ENCODE measurements around the gene CYP19A1.

The CYP19A1 gene

DNA sequence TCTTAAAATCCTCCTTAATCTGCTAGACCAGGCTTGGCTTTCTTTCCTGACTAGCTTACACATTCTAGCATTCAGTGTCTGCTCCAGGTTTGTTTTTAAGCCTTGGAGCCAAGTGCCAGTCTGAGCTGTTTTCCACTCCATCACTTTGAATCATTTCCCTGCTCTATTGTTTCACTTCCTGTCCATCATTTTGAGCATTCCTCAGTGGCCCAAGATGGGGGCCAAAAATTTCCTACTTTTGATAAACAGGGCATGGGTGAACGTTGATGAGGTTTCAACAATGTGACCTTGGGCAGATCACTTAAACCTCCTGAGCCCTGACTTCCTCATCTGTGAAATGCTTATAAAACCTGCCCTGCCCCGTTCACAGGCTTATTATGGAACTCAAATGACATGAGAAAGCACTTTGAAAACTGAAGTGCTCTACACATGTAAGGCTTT, 4.4 kb downstream of the CYP19A1 start:
- Histone ChIP-seq H3K4me3 (ENCODE audit: low read length) (peak overlapping the region; percentile 50; the same call in 1 of the 2 replicates), H3K79me2 (ENCODE audit: low read length) (no peaks in the 10 kb centered on the region), H3K9ac (ENCODE audit: low read length) (peak overlapping the region; percentile 40; the same call in 1 of the 2 replicates), H3K4me1 (ENCODE audit: low read length) (peaks cover 53% of the 10 kb centered on the region), H3K27ac (ENCODE audit: low read length) (peak overlapping the region; percentile 83), H2AFZ (ENCODE audit: low read depth, low read length) (peak overlapping the region; percentile 57), H3K36me3 (replicated peaks; ENCODE audit: low read depth, low read length) (peaks cover 11% of the 10 kb centered on the region), H3K4me2 (ENCODE audit: low read length) (peak overlapping the region; percentile 86), H3K27me3 (ENCODE audit: low read depth, low read length) (no peaks in the 10 kb centered on the region), H4K20me1 (ENCODE audit: insufficient read depth, low read length) (no peaks in the 10 kb centered on the region), H3K9me3 (ENCODE audit: insufficient read depth, low read length) (peaks cover 13% of the 10 kb centered on the region; the same call in 1 of the 2 replicates)
- TF ChIP-seq, protein P1, sequence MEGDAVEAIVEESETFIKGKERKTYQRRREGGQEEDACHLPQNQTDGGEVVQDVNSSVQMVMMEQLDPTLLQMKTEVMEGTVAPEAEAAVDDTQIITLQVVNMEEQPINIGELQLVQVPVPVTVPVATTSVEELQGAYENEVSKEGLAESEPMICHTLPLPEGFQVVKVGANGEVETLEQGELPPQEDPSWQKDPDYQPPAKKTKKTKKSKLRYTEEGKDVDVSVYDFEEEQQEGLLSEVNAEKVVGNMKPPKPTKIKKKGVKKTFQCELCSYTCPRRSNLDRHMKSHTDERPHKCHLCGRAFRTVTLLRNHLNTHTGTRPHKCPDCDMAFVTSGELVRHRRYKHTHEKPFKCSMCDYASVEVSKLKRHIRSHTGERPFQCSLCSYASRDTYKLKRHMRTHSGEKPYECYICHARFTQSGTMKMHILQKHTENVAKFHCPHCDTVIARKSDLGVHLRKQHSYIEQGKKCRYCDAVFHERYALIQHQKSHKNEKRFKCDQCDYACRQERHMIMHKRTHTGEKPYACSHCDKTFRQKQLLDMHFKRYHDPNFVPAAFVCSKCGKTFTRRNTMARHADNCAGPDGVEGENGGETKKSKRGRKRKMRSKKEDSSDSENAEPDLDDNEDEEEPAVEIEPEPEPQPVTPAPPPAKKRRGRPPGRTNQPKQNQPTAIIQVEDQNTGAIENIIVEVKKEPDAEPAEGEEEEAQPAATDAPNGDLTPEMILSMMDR (IDR thresholded peaks at IDR 0.05; ENCODE audit: low read depth, low read length), result no peak

DNA sequence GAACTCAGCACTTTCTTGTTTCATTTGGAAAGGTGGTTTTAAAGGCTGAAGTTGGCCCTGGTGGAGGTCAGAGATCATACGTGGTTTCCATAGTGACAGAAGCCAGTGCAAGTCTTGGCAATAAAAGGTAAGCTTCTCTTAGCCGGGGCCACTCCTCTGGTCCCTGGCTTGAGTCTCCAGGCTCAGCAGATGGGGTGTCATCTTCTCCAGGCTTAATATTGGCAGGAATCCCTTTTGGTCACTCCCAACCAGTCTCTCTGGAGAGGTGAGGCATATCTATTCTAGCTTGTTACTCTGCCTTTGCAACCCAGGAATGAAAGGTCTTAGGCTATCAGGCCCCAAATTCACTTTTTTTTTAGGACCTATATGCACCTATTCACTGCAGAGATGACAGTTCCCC, 4.8 kb downstream of the CYP19A1 start:
- H3K36me3 ChIP-seq (replicated peaks; ENCODE audit: low read depth, low read length), result peaks cover 11% of the 10 kb centered on the region
- H3K27me3 ChIP-seq (ENCODE audit: low read depth, low read length), result no peaks in the 10 kb centered on the region
- H3K4me2 ChIP-seq (ENCODE audit: low read length), result peak overlapping the region; percentile 86; the same call in 1 of the 2 replicates
- peak overlapping the region; percentile 83 for H3K27ac ChIP-seq (ENCODE audit: low read length)
- peaks cover 13% of the 10 kb centered on the region; the same call in 1 of the 2 replicates for H3K9me3 ChIP-seq (ENCODE audit: insufficient read depth, low read length)
- no peak overlapping the region for H2AFZ ChIP-seq (ENCODE audit: low read depth, low read length)
- H3K4me3 ChIP-seq (ENCODE audit: low read length), result no peak overlapping the region
- H3K79me2 ChIP-seq (ENCODE audit: low read length), result no peaks in the 10 kb centered on the region
- no peaks in the 10 kb centered on the region for H4K20me1 ChIP-seq (ENCODE audit: insufficient read depth, low read length)
- peaks cover 51% of the 10 kb centered on the region for H3K4me1 ChIP-seq (ENCODE audit: low read length)
- H3K9ac ChIP-seq (ENCODE audit: low read length), result no peak overlapping the region
- TF ChIP-seq, protein P1 (IDR thresholded peaks at IDR 0.05; ENCODE audit: low read depth, low read length), result no peak
- no peak for TF ChIP-seq EZH2phosphoT487 (IDR thresholded peaks at IDR 0.05; ENCODE audit: low read depth)

DNA sequence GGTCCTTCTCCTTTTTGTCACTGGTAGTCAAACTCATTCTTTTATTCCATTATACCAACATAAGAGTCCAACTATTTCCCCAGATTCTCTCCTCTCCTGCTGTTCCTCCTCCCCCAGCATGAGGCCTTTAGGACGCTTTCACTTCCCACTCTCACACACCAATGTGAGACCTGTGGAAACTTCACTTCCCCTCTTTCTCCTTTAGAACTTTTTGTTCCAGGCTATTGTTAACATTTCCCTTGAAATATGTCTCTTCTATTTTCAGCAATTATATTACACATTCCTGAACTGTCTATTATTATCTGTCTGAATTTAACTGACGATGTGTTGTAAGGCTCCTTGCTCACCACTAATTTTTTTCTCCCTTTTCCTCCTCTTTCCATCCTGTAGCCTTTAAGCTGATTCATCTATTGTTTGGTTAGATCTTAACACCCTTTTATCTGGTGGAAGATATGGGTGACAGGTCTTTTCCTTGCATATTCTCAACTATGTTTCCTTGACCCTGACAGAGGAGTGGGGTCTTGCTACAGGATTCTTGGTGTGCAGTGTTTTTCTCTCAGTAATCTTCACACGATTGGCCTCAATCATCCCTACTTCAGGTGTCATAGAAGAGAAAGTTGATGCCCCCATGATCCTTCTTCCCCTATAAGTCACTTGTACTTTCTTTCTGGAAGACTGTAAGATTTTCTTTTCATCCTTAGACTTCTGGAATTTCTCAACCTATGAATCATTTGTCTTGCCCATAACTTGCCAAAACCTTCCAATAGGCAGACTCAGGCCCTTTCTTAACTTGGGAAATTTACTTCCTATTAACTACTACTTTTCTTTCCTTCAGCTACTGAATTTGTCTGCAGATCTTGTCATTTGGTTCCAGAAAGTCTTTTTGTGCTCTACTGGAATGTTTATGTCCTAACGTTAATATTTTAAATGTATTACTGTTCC, 5.9 kb downstream of the CYP19A1 start:
- no peak overlapping the region for H3K27ac ChIP-seq (ENCODE audit: low read length)
- H3K4me2 ChIP-seq (ENCODE audit: low read length), result peak overlapping the region; percentile 5; the same call in 1 of the 2 replicates
- TF ChIP-seq, protein P1 (IDR thresholded peaks at IDR 0.05; ENCODE audit: low read depth, low read length), result no peak
- TF ChIP-seq EZH2phosphoT487 (IDR thresholded peaks at IDR 0.05; ENCODE audit: low read depth), result no peak
- no peaks in the 10 kb centered on the region for H3K27me3 ChIP-seq (ENCODE audit: low read depth, low read length)
- peaks cover 11% of the 10 kb centered on the region for H3K36me3 ChIP-seq (replicated peaks; ENCODE audit: low read depth, low read length)
- no peak overlapping the region for H3K9ac ChIP-seq (ENCODE audit: low read length)
- H4K20me1 ChIP-seq (ENCODE audit: insufficient read depth, low read length), result no peaks in the 10 kb centered on the region
- peaks cover 51% of the 10 kb centered on the region for H3K4me1 ChIP-seq (ENCODE audit: low read length)
- H3K4me3 ChIP-seq (ENCODE audit: low read length), result no peak overlapping the region
- peaks cover 13% of the 10 kb centered on the region; the same call in 1 of the 2 replicates for H3K9me3 ChIP-seq (ENCODE audit: insufficient read depth, low read length)
- H3K79me2 ChIP-seq (ENCODE audit: low read length), result no peaks in the 10 kb centered on the region
- H2AFZ ChIP-seq (ENCODE audit: low read depth, low read length), result no peak overlapping the region

DNA sequence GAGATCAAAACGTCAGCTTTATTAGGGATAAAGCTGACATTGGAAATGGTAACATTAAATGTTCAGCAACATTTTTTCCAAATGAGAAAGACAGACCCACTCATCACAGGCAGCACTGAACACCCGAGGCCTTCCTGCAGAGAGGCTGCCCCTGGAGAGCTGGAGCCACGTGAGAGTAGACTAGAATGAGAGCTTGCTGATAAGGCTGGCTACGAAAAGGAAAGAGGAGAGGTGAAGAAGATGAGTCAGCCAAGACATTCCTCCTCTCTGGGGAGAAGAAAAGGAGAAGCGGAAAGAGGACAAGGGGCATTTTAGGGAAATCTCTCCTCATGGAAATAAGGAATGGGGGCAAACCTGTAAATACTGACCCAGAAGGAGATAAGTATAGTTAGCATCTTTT, 7.3 kb downstream of the CYP19A1 start:
- Histone ChIP-seq H3K36me3 (replicated peaks; ENCODE audit: low read depth, low read length) (peaks cover 11% of the 10 kb centered on the region), H3K4me1 (ENCODE audit: low read length) (peaks cover 47% of the 10 kb centered on the region), H3K79me2 (ENCODE audit: low read length) (no peaks in the 10 kb centered on the region), H2AFZ (ENCODE audit: low read depth, low read length) (no peak overlapping the region), H3K27ac (ENCODE audit: low read length) (no peak overlapping the region), H3K4me2 (ENCODE audit: low read length) (no peak overlapping the region), H4K20me1 (ENCODE audit: insufficient read depth, low read length) (no peaks in the 10 kb centered on the region), H3K4me3 (ENCODE audit: low read length) (no peak overlapping the region), H3K9ac (ENCODE audit: low read length) (no peak overlapping the region), H3K9me3 (ENCODE audit: insufficient read depth, low read length) (peaks cover 13% of the 10 kb centered on the region; the same call in 1 of the 2 replicates), H3K27me3 (ENCODE audit: low read depth, low read length) (no peaks in the 10 kb centered on the region)
- TF ChIP-seq EZH2phosphoT487 (IDR thresholded peaks at IDR 0.05; ENCODE audit: low read depth), result no peak
- TF ChIP-seq, protein P1 (IDR thresholded peaks at IDR 0.05; ENCODE audit: low read depth, low read length), result no peak

Data from OCI-LY3 (cell line).